RPMI8226 (cell line): ENCODE results near the gene CSTF1.
"Not testable (repeated sequence)": the region's sequence is repeated elsewhere in the genome, so short reads cannot be mapped to it uniquely, and the experiment has no call there.

ENCODE experiments used
- DNase-seq: peaks from one replicate; pipeline ENCODE4 v3.0.0-alpha.2; 2015

The CSTF1 gene

GRCh38 chr20:56411287-56411686 lies 18.8 kb downstream of the CSTF1 start:
- DNase-seq, result not testable (repeated sequence)

DNA sequence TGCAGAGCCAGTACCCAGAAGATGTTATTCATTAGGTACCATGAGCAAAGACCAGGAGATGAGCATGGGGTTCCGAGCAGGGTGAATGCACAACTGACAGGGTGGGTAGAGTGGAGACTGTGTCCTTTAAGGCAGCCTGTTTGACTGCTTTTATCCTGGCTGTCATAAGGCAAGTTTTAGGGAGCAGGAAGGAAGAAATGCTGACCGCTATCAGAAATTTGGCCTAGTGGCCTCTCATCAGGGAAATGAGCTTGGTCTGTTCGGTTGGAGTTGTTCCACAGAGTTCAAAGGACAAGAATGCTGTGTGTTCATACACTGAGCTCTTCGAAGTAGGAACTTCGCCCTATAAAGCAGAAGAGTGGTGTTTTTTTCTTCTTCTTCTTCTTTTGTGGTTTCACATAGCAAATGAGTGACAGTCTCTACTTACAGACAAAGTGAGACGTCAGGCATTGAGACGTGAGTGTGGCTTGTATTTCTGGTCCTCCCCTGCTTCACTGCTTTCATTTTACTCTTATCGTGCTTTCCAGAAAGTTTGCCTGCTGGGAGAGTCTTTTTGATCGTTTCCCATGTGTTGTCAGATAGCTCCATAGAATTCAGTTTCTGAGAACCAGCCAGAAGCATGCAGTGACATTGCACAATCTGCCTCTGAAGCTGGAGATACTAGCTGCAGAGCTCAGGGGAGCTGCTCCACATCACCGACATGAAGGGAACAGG lies 19.5 kb downstream of the CSTF1 start, which contains the start of gene CASS4:
CASS4 (plus strand) TSS at position 502 of the 714 bp plus-strand sequence; CDS start at position 701, 199 bp downstream.
- no peak for DNase-seq

DNA sequence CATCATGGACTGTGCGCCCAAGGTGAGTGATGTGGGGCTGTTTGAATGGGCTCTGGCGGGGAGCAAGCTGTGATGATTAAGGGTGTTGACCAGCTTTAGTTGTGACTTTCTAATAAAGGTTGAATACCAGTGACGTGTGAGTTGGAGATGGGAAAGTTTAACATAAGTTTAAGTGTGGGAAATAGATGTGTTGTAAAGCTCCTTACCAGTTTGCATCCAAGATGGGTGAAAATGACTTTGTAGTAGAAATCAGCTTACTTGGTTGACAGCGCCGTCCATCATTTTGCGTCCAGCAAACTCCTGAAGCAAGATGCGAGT lies 20.0 kb downstream of the CSTF1 start:
- no peak for DNase-seq

DNA sequence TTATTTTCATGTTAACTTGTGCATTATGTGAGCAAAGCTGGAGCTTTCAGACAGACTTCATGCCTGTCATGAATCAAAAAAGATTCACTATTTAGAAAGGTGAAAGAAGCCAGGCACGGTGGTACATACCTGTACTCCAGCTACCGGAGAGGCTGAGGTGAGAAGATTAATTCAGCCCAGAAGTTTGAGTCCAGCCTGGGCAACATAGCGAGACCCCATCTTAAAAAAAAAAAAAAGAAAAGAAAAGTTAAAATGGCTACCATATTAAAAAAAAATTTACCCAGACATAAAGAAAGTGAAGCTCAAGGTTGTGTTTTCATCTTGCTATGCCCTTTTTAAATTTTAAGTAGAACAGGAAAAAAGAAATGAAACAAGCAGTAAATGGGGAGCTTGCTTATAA lies 20.5 kb downstream of the CSTF1 start:
- no peak for DNase-seq

DNA sequence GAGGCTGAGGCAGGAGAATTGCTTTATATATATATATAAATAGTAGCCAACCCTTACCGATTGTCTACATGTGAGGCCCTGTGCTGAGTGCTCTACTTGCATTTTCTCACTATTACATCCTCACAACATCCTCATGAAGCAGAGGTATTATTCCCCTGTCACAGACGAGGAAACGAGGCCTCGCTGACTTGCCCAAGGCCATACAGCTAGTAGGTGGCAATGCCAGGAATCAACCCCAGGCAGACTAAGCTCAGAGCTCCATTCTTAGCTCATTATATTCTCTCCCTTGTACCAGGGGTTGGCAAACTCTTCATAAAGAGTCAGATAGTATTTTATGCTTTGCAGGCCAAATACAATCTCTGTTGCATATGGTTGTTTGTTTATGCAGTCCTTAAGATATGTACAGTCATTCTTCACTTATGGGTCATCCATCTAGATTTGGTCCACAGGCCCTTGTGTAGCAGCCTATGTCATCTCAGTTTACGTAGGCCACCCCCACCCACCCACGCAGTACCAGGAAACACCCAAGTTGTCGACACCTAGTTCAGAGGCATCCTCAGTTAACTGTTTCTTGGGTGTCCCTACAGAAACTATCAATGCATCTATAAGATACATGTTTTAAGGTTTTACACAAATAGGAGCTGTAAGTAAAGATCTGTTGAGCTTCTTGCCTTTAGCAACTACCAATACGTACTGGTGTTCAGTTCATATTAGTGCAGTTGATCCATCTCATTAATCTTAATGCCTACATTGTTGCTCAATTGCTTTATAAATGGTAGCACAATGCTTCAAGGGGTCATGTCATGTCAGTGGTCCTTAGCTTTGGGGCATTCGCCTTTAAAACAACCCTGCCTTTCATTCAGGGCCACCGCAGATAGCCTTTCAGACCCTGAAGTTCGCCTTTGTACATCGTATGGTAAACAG lies 22.7 kb downstream of the CSTF1 start:
- no peak for DNase-seq

- DNase-seq, result no peak
Measured at GRCh38 chr20:56417402-56417801, 25.0 kb downstream of the CSTF1 start.

DNA sequence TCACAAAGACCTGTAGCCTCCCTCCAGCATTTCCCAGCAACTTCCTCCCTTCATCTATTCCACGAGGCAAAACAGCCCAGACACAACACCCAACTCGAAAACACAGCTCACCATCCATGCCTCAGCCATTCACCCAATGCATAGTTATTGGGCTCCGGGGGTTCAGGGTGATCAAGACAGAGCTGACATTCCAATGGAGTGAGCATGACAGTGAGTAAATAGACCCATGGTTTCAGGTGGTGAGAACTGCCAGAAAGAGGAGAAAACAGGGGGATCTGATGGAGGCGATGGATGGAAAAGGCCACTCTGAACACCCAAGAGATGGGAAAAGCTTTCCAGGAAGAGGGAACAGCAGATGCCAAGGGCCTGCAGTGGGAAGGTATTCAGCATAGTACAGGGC lies 25.5 kb downstream of the CSTF1 start:
- no peak for DNase-seq

DNA sequence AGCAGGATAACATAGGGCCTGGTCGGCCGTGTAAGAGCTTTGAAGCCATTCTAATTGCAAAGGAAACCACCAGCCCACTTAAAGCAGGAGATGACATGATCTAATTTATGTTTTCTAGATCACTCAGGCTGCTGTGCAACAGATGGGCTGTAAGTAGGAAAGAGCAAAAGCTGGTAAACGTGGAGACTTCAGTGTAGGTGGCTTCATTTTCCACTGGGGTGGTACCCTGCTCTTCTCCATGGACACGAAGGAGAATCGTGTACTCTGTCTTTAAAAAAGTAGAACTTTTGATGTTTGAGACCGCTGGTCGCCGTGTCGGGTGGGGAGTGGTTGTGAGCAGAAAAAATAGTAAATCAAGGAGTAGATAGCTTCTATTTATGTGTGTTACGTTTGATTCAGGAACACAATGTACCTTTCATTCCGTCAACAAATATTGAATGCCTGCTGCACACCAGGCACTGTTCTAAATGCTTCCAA lies 26.0 kb downstream of the CSTF1 start:
- DNase-seq, result no peak

DNA sequence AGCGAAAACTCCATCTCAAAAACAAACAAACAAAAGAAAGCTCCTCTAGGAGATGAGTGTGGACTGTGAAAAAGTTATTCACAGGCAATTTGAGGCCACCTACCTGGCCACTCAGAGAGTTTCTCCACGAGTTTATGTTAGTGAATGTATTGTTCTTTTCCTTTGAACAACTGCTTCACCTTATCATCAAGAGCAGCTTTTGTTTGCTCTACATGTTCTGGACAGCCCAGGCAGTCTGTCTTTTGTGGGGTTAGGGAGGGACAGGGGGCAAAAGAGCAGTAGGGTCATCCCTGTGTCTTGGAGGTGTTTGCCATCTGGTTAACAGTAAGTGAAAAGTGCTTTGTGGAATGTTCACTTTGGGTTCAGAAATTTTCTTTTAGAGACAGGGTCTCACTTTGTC lies 27.6 kb downstream of the CSTF1 start:
- no peak for DNase-seq

DNA sequence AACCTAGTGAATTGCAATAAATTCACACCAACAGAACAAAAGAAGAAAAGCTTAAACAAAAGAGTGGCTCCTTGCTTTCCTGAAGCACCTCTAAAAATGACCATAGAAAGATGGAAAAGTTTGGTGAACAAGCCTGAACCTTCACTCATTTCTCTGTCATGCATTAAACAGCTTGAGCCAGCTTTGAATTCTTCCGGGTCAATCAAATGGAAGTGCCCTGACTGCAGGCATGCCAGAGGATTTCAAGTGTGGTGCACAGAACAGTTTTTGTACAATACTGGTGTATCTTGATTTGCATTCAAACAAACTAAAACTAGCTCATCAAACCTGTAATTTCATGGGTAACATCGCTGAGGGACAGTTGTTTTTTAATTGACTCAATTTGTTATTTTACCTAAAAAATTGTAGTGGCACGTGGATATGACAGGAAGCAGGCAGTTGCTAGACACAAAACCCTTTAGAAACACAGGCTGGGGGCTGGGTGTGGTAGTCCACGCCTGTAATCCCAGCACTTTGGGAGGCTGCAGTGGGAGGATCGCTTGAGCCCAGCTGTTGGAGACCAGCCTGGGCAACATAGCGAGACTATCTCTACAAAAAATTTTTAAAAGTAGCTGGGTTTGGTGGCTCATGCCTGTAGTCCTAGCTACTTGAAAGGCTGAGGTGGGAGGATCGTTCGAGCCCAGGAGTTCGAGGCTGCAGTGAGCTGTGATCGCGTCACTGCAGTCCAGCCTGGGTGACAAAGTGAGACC lies 28.7 kb downstream of the CSTF1 start:
- no peak for DNase-seq

DNA sequence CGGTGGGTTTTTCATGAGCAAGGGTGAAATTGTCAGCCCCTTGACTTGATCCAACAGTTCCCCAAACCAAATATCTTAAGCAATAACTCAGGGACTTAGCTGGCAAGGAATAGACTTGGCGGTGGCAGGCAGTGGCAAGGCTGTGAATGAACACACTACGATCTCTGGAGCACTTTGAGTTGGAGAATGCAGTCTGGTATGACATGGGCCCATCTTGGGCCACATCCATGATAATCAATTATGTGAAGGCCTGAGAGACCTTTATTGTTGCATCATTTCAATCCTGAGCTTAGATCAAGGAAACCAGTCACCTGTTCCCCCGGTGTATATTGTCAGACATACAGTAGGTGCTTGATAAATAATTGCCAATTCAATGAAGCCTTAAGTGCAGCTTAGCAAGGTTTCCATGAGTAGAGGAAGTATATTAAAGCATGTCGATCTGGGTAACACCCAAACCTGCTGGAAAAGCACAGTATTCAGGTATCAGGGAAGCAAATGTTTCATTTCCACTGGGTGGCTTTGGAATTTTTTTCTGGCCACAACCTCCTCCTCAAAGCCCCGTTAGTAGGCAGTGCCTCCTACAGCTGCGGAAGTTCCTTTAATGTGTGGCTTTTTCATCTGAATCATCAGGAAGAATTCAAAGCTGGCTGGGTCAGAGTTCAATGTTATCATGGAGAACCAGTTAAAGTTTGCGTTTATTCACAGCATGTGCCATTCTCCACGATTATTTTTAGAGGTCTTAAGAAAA lies 29.8 kb downstream of the CSTF1 start:
- no peak for DNase-seq

DNA sequence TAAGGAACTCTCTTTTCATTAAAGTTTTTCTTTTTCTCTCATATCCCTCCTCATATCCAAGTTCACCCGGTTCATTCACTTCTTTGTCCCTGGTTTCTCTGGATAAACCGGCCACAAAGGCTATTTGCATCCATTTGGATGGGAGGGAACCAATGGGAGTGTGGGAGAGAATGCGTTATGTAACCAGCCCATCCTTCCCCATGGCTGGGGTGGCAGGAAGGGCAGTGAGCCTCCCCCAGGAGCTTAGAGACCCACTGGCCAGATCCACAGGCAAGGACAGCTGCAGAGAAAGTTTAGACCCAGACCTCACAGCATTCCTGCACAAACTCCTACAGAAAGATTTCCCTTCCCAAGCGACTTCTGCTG lies 30.4 kb downstream of the CSTF1 start:
- no peak for DNase-seq

- DNase-seq, result no peak
Measured at GRCh38 chr20:56423211-56423610, 30.8 kb downstream of the CSTF1 start.

DNA sequence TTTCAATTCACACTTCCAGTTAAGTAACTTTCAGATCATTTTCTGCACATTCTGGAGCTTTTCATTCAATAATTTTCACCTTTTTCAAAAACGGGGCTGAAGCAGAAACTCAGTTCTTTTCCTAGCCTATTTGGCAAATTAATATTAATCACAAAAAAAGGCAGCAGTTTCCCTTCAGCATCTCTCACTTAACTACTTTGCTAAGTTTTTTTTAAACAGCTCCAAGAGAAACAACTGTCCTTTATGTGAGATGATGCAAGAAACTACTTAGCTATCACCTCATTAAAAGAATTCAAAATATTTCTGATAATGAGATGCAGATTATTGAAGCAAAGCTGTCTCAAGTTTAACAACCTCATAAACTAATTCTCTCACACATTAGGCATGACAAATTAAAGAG lies 31.4 kb downstream of the CSTF1 start:
- DNase-seq, result no peak

DNA sequence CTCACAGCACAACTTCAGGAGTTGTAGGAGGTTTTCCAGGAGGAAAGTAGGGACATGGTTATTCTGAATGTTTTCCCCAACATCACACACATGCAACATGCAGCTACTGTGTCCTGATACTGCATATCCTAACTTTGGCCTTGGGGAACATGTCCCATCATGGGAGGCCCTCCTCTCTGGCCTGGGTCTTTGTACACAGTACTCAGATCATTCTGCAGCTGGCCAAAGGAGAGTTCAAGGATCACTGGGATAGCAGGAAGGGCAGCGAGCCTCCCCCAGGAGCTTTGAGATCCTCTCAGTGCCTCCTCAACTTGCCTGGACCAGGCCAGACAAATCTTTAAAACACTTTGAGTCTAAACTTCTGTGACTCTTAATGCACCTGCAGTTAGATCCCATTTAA lies 32.5 kb downstream of the CSTF1 start:
- DNase-seq, result no peak

GRCh38 chr20:56426026-56426425 lies 33.6 kb downstream of the CSTF1 start:
- no peak for DNase-seq

GRCh38 chr20:56426926-56427325 lies 34.5 kb downstream of the CSTF1 start:
- no peak for DNase-seq

GRCh38 chr20:56427797-56428196 lies 35.4 kb downstream of the CSTF1 start:
- DNase-seq, result no peak

DNA sequence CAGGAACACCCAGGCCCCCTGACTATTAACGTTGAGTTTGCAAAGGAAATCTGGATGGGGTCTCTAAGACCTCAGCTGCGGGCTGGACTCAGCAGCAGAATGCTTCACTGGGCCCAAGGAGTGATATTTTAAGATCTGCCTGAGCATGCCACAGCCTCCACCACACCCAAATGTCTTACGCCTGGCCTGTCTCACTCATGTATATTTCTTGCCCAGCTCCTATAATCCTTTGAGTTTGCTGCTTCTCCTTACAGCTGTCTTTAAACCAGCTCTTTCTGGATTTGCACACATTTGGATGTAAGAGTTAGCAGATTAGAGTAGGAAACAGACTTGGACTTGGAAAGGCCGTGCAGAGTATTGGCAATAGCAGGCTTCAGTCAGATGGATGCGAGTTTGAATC lies 36.0 kb downstream of the CSTF1 start:
- DNase-seq, result no peak

DNA sequence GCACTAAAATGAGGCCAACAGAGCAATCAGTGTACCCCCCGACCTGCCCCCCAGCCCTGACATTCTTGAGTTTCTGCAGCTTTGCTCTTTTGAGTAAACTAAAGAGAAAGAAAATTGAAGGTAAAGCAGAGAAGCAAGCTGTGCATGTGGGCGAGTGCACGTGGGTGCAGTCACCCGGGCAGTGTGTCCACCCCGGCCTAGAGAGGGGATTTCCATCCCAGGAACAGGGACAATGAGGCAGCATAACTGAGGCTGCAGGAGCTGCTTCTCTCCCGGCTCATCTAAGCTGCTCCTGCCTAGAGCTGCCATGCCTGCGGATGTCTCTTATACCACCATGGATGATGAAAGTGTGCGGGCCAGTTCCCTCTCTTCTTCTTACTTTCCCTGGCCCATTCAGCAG lies 36.4 kb downstream of the CSTF1 start:
- no peak for DNase-seq

- no peak for DNase-seq
Measured at GRCh38 chr20:56429502-56429901, 37.1 kb downstream of the CSTF1 start.

- DNase-seq, result no peak
Measured at GRCh38 chr20:56429941-56430340, 37.5 kb downstream of the CSTF1 start.

GRCh38 chr20:56430461-56430860 lies 38.0 kb downstream of the CSTF1 start:
- no peak for DNase-seq
